HG03521 (cell line): ENCODE measurements around the gene DGKZ.

Experiments
- ATAC-seq: cut with Tn5 transposase; IDR thresholded peaks from one replicate; pipeline ENCODE4 v1.9.1; 2021; ENCODE audit warnings: mild to moderate bottlenecking, moderate library complexity; ENCODE audit not compliant: unreplicated experiment

Gene DGKZ

DNA sequence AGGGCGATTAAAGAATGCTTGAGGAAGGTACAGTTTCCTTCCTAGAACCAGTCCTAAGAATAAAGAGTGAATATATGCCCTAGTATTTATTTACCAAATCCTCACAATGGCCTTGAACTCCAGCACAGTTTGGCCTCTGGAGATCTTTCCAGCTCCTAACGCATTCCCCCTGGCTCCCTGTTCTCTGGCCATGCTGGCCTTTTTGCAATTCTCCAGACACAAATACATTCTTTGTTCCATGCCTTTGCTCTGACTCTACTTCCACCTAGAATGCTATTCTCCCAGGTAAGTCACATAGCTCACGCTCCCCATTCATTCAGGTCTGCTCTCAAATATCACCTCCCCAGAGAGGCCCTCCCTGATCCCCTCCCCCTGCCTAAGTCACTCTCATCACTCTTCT lies 3.7 kb upstream of the DGKZ start:
- no peak for ATAC-seq

DNA sequence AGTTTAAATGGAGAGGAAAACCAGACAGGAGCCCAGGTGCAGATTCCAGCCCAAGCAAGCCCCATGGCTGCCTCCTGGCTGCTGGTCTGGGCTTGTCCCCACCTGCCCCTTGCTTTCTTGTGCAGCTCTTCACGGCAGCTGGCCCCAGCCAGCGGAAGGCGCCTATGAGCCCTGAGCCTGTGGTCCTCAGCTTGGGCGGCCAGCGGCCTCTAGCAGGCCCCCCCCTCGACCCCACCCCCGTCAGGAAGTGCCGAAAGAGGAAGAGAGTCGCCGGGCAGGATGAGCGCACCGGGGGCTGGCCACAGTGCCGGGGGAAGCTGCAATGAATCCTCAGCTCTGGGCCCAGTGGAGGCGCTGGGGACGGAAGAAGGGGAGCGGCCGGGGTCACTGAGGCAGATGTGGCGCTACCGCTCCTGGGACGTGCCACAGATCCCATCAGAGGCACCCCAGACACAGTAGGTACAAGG lies 2.1 kb upstream of the DGKZ start:
- ATAC-seq: no peak

DNA sequence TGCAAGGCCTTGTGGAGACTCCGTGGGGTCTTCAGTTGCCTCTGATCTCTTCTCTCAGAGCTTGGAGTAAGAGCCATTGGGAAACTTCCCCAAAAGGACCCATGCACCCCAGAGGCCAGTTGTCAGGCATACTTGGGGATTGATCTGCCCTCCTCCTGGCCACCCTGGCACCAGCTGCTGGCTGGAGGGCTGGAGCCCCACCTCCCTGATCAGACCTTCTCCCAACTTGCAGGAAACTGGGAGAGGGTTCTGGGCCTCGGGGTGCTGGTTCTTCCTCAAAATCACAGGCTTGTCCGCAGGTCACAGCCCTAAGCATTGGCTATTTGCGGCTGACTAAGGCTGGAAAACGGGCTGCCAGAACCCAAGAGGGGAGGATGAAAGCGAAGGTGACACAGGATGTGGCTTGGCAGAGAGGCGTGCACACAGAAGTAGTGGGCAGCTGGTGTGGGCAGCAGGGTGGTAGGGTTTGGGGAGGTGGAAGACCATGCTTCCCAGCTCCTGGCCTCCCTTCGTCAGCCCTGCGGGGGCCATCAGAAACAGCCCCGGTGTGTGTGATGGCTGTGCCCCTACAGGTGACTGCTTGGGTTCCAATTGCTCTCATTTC lies 1.3 kb upstream of the DGKZ start:
- ATAC-seq: no peak

DNA sequence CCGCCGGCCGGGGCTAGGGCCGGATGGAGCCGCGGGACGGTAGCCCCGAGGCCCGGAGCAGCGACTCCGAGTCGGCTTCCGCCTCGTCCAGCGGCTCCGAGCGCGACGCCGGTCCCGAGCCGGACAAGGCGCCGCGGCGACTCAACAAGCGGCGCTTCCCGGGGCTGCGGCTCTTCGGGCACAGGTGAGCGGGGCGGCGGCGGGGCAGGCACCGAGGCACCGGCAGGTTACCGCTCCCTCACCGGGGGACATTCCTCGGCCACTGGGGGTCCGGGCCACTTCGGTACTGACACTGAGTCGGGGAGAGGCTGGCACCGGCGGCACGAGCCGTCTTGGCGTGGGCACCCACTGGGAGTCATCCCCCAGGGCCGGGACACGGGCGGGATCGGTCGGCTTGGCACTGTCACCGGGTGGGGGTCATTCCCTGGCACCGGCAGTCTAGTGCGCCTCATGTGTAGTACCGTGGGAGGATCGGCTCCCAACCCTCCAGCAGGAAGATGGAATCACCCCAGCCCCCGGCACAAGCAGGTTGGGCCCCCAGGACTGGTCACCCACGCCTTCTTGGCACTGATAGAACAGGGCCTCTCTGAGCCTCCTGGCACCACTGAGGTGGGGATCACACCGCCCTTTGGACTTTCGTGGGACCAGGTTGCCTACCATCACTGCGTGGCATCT lies 511 bp downstream of the DGKZ start:
- no peak for ATAC-seq

DNA sequence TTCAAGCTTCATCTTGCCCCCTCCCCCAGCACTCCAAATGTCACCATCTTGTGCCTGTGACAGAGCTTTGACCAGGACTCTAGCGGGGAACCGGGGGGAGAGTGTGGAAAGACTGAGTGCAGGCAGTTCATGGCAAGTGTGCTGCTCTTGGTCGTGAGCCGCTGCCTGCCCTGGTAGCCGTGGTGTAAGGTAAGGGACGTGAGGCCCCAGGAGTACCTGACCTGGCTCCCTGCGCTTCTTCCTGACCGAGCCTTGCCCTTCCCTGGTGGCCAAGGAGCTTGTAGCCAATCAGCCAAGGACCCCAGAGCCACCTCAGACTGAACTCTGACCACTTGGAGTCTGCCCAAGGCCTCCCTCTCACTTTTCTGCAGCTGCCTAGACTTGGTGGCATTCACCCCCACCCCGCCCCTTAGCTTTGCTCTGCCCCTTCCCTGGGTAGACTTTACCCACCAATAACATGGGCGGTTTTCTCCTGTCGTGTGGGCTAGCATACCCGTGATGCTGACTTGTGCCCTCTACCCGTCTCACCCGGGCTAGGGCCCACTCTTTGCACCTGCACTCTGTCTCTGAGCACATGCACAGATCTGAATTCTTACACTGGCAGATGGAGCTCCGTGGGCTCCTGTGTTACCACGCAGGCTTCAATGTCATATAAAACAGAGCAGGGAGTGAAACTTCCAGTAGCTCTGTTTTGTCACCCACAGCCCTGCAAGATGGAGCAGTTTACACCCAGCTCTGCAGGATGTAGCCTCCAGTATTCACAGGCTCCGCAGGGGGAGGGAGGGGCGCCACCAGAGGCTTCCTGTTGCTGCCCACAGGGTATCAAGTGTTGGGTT lies 1.5 kb downstream of the DGKZ start:
- ATAC-seq: no peak

DNA sequence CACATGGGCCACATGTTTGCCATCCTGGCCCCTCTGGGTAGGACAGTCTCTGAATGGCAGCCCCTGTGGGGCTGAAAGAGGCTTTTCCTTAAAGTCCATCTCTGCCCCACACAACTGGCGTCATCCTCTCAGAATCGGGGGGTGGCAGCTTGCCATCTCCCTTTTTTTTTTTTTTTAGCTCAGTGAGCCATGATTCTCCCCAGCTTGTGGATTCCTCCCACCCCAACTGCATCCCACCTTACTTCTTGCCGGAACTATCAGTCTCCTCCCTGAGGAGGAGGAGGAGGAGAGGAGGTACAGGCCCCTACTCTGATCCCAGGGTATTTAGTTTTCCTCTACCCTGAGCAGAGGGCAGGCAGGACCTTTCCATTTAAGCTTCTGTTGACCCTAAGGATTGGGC lies 3.4 kb downstream of the DGKZ start:
- no peak for ATAC-seq

DNA sequence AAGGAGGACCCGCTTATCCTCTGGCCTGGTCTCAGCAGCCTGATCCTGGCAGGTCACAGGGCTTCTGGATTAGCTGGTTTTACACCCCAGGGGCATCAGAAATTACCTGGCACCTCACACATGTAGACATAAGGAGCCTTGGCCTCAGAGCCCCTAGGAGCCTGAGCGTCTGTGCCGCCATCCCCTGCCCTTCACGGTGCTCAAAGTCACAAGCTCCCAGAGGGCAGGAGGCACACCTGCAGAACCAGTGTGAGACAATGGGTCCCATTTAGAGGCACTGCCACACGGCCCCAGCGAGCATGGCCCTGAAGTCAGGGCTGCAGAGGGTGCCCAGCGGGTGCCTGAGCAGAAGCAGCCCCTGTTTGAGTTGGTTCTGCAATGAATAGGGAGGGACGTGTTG lies 3.9 kb downstream of the DGKZ start:
- no peak for ATAC-seq

DNA sequence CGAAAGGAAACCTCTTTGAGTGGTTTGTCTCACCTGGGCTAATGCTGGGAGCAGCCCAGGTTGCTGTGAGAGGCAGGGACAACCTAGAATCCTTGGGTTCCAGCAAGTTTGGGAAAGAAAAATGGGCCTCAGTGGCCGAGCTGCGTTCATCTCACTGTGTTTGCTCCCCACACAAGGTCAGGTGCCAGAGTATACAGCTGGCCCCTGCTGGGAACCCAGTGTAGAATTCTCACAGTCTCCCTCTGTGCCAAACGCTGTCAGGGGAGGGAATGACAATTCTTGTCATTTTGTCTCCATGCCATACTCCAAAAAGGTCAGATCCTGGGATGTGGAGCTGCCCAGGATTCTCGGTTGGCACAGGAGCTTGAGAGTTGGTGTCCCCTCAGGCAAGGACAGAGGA lies 4.3 kb downstream of the DGKZ start:
- no peak for ATAC-seq

DNA sequence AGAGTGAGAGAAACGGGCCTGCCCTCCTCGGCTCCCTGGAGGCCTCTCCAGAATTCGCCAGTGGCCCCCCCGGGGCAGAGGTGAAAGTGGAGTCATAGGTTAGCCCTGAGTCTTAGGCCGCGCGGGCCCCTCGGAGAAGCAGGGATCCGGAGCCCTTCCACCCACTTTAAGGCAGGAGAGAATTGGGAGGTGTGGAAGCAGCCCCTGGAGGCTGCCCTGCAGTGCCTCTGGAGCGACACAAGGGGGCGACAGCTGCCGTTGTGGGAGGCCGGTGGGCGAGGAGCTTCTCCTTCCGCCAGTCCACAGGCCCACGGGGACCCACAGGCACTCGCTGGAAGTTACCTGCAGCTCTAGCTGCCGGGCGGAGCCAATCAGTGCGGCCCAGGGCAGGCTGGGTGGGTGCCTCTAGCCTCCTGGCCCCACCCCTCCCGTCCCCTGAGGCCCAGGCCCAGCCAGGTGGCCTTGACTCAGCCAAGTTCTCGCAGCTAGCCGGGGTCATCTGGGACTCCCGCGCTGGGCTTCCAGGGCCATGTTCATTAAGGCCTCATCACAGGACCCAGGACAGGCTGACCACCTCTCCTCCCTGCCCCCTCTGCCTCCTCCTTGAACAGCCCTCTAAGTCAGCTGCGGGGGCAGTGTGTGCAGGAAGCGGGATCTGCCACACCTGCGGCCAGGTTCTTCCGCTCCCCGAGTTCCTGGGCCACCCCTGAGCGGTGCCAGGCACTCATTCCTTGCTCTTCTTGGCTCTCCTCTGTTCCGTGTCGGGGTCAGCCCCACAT lies 5.0 kb downstream of the DGKZ start:
- no peak for ATAC-seq

DNA sequence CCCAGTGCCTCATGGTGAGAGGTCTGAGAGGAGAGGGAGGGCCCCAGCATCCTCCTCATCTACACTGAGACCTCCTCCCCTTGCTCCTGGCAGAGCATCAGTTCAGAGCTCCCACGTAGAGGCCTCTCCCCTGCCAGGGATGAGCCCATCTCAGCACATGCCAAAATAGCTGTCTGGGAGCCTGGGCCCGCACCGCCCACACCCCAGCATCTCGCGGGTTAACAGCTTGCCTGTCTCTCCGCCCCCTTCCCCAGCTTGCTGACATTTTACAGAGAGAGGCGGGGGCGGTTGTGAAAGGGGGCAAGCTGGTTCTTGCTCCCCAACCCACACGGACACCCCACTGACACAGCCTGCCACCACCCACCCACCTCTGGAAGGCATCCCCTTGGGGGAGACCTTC lies 6.4 kb downstream of the DGKZ start:
- no peak for ATAC-seq

DNA sequence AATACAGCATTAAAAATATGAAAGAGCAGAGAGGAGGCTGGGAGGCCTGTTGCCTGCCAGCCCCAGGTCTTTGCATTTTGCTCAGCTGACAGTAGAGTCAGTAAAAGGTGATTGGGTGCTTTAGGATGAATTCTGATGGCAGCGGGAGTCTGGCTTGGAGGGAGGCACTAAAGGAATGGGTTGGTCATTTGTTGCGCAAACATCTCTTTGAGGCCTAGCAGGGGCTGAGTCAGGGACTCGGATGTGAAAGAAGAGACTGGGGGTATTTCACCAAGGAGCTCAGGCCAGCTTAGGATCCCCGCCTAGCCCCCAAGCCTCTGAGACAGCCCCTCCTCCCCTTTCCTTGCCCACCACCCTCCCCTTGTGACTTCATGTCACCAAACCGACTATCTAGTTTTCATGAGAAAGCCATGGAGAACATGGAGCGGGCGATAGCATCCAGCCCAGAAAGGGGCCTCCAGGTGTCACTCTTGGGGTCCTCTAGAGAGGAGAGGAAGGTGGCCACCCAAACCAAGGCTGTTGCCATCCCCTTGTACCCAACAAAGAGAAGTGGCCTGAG lies 9.7 kb downstream of the DGKZ start:
- no peak for ATAC-seq

DNA sequence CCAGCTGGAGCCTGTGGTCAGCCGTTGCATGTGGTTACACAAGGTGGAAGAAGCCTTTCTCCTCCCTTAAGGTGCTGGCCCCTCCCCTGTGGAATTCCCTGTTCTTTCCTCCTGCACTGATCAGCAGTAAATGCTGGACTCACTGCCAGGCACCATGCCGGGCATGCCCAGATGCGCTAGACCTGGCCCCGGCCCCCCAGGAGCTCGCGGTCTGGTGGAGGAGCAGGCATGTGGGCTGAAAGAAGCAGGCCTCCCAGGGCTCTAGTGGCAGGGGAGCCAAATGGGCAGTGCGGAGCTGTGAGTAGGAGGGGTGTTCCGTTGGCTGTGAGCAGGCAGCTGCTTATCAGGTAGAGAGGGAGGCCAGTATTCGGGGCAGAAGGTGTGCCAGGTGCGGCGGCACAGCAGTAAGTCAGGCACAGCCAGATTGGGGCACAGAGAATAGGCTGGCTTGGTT lies 10.2 kb downstream of the DGKZ start:
- ATAC-seq: no peak

DNA sequence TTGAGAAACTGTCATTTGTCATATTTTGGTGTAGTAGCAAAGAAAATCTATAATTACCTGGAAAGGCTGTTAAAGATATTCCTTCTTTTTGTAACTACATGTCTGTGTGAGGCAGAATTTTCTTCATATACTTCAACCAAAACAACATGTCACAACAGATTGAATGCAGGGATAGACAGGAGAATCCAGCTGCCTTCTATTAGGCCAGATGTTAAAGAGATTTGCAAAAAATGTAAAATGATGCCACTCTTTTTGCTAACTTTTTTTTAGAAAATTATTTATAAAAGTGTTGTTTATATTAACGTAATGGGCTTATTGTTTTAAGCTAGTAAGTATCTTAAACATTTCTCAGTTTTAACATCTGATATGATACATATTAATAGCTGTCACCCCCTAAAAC lies 12.7 kb downstream of the DGKZ start:
- no peak for ATAC-seq

DNA sequence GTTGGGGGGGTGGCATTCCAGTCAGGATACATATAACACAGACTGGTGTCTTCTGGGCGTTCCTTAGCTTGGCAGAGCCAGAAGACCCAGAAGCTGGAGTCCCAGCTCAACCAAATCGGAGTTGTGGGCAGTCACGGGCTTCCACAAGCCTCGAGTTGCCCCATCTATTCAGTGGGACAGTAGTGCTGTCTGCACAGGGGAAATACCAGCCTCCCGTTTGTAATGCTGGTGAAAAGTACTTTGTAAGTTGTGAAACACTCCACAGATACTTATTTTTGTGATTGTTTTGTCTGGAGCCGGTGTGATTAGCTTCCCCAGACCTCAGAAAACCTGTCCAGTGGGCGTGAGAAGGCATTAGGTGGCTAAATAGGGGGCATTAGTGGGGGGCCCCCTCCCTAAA lies 13.6 kb downstream of the DGKZ start:
- no peak for ATAC-seq

DNA sequence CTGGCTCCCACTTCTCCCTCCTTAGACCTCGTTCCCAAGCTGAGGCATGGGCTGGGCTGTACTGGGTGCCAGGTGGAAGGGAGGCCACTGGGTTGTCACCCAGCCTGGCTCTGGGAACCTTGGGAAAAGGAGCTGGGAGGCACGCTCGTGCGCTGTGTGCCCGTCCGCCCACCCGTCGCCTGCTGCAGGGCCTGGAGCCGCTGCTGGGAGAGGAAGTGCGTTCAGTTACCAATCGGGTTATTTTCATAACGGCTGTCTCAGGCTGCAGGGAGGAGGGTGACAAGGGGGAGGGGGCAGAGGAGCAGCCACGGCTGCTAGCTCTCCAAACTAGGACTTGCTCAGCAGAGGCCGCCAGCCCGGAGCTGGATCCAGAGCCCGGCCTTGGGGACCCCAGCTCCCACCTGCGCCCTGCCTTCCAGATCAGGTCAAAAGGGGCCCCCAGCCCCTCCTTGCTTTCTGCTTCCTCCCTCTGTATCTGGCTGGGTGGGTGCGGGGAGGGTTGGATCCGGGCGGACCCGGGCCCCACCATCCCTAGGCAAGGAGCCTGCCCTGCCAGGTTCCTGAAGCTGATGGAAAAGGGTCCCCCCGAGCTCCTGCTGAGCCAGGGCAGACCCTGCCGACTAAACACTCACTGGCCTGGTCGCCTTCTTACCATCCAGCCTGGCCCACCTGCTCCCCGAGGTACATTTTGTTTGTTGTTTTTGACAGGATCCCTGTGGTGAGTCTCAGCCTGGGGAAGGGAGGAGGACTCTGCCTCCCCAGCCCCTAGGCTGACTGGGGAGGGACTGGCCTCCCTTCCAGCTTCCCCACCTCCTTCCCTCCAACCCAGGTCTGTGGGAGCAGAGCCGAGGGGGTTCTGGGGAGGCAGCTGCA lies 14.3 kb downstream of the DGKZ start:
- peak; percentile 68 for ATAC-seq

DNA sequence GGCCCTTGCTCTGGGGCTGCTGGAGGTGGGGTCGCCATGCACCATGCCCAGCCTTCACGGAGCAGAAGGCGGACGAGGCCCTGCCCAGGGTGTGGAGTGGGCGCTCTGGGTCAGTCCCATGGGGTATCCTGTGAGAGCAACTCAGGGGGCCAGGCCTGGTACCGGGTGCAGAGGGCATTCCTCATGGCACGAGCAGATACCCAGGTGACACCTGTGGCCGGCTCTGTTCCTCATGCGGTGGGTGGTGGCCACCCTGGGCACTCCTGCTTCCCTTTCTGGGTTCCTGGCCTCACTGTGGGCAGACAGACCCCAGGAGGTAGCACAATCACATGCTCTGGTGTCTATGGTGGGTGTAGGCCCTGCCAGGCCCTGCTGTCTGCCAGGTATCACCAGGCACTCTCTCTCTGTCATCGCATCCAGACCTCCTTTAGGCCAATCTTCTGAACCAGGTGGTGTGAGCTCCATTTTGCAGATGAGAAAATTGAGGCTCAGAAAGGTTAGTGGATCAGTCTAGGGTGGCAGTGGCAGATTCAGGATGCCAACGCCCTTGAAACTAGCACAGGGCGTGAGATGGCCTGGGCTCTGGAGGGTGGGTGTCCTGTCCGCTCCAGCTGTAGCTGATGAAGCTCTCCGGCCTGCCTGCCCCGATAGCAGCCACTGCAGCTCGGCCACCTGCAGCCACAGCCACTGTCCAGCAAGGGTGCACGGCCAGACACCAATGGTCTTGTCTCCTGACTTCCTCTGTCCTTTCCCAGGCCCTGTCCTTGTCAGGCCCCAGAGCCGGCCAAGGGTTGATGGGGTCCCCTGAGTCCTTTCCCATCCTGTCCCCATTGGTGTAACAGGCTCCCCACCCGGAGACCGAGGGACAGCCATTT lies 15.1 kb downstream of the DGKZ start:
- no peak for ATAC-seq

DNA sequence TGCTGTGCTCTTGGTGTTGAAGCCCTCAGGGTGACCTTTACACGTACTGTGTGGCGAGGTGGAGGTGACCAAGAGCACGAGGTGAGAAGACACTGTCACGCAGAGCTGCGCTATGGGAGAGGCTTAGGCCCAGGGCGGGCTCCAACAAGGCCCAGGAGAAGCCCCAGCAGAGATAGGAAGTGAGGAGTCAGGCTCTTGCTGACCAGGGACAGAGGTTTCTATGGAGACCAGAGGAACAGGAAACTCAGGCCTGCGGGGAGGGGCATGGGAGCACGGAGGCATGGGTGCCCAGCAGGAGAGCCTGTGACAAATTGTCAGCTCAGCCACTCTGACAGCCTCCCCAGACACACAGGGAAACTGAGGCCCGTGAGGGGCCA lies 15.8 kb downstream of the DGKZ start:
- no peak for ATAC-seq

DNA sequence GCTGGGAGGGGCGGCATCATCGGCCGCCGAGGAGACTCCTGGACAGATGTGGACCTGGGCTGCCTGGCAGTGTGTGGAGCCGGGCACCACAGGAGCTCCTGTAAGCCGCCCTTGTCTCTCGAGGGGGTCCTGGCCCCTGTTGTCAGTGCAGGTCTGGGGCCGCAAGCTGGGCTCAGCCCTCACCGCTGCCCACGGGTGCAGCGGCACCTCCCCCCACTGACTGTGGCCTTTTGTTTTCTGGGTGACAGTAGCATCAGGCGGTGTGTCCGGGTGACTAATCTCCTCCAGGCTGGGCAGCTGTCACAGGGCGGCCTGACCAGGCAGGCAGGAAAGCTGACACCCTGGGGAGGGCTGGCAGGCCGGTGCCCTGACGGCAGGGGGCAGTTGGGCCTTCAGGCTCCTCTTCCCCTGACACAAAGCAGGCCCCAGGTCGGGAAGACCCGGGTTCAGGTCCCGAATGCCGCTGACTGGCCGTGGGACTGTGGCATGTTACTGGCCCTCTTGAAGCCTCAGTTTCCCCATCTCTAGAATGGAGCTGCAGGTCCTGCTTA lies 16.3 kb downstream of the DGKZ start:
- ATAC-seq: no peak

DNA sequence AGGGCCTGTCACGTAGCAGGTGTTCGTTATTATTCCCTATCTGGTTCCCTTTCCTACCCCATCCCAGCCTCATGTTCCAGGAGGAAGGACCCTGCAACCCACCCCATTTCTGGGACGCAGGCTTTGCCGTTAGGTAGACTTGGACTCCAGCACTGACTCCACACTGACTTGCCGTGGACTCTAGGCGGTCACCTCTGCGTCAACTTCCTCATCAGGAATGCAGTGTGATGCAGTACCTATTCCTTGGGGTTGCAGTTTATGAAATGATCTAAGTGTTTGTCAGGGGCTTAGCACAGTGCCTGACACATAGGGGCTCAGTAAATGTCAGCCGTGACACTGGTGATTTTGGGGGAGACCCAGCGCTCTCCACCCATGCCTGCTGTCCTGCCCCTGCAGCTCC lies 16.8 kb downstream of the DGKZ start:
- no peak for ATAC-seq
